ENCODE measurements around the gene ZNF267. TPM values are rescaled to one million over a fixed set of nuclear protein-coding genes. Genes with fewer than 3 reads are reported as not detected.

The ZNF267 gene
- total and polyA plus RNA-seq, 2 of the 8 experiments (the other 6 are each of a cell fraction or from before 2014, with no cell fraction given), result 5.5 to 28.3 TPM

DNA sequence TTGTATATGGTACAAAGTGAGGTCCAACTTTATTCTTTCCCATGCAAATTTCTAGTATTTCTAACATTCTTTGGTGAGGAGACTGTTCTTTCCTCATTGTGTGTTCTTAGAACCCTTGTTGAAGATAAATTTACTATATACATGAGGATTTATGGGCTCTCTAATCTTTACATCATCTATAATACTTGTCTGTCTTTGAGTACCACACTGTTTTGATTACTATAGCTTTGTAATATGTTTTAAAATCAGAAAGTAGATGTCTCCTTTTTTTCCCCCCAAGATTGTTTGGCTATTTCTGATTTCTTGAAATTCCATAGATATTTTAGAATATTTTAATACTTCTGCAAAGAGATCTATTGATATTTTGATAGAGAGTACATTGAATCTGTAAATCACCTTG is 23.7 kb downstream of the ZNF267 start (continued):
- no peak for TF ChIP-seq SIRT6 (IDR thresholded peaks at IDR 0.05; ENCODE audit: low read length)
- TF ChIP-seq, protein P1, sequence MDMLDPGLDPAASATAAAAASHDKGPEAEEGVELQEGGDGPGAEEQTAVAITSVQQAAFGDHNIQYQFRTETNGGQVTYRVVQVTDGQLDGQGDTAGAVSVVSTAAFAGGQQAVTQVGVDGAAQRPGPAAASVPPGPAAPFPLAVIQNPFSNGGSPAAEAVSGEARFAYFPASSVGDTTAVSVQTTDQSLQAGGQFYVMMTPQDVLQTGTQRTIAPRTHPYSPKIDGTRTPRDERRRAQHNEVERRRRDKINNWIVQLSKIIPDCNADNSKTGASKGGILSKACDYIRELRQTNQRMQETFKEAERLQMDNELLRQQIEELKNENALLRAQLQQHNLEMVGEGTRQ (IDR thresholded peaks at IDR 0.05; ENCODE audit: low read length), result no peak
